WTC11 (cell line): ENCODE data around the gene DGCR8.

Experiments
- ATF3 ChIP-seq: sonication (generic); formaldehyde crosslinking; conservative IDR thresholded peaks from 2 replicates; pipeline ENCODE4 v1.8.1; 2022; ENCODE audit warnings: mild to moderate bottlenecking, missing genetic modification reagents
- CBFB ChIP-seq: sonication (generic); formaldehyde crosslinking; IDR thresholded peaks from 2 replicates; pipeline ENCODE4 v1.8.1; 2022; ENCODE audit warnings: mild to moderate bottlenecking, low read depth, missing genetic modification reagents
- CREB1 ChIP-seq: sonication (generic); formaldehyde crosslinking; IDR thresholded peaks from 2 replicates; pipeline ENCODE4 v1.8.0; 2023; ENCODE audit warnings: mild to moderate bottlenecking, missing genetic modification reagents
- CTCF ChIP-seq: fragments of 200-600 bp; IDR thresholded peaks from 2 replicates; pipeline ENCODE4 v1.8.0; 2022; ENCODE audit warnings: antibody characterized with exemption
- ESRRA ChIP-seq: sonication (generic); formaldehyde crosslinking; IDR thresholded peaks from 2 replicates; pipeline ENCODE4 v1.8.1; 2022; ENCODE audit warnings: mild to moderate bottlenecking, missing genetic modification reagents, borderline replicate concordance
- FOXJ3 ChIP-seq: sonication (generic); formaldehyde crosslinking; IDR thresholded peaks from 2 replicates; pipeline ENCODE4 v1.9.0; 2021; ENCODE audit warnings: missing genetic modification reagents, mild to moderate bottlenecking, borderline replicate concordance
- HMGXB4 ChIP-seq: sonication (generic); formaldehyde crosslinking; IDR thresholded peaks from 2 replicates; pipeline ENCODE4 v1.8.1; 2023; ENCODE audit warnings: mild to moderate bottlenecking, moderate library complexity, missing genetic modification reagents
- NR1H2 ChIP-seq: sonication (generic); formaldehyde crosslinking; IDR thresholded peaks from 2 replicates; pipeline ENCODE4 v1.9.0; 2021; ENCODE audit warnings: mild to moderate bottlenecking, moderate library complexity, missing genetic modification reagents
- NR2C2 ChIP-seq: sonication (generic); formaldehyde crosslinking; IDR thresholded peaks from 2 replicates; pipeline ENCODE4 v1.8.0; 2022; ENCODE audit warnings: mild to moderate bottlenecking, missing genetic modification reagents
- ZNF232 ChIP-seq: sonication (generic); formaldehyde crosslinking; IDR thresholded peaks from 2 replicates; pipeline ENCODE4 v1.8.0; 2022; ENCODE audit warnings: mild to moderate bottlenecking, missing genetic modification reagents

GRCh38 chr22:20127869-20128618, 48.0 kb downstream of the DGCR8 start:
- TF ChIP-seq CREB1 (CRISPR knock-in tag) (no peak), CTCF (no peak), ZNF232 (no peak), HMGXB4 (CRISPR knock-in tag) (no peak), FOXJ3 (CRISPR knock-in tag) (no peak), ESRRA (CRISPR knock-in tag) (no peak), CBFB (CRISPR knock-in tag) (no peak), NR1H2 (CRISPR knock-in tag) (no peak), NR2C2 (CRISPR knock-in tag) (no peak), ATF3 (CRISPR knock-in tag) (no peak)
